Measurements from ENCODE around the gene DENND4A.

The DENND4A gene

GRCh38 chr15:65835447-65835846 lies 43.4 kb upstream of the DENND4A start:
- Histone ChIP-seq H3K4me1 (ENCODE audit: insufficient read depth, low read length) (peaks cover 29% of the 10 kb centered on the region), H2AFZ (ENCODE audit: low read depth, low read length) (no peak overlapping the region), H3K4me2 (ENCODE audit: insufficient read depth, low read length) (no peak overlapping the region), H3K4me3 (ENCODE audit: low read depth in 1 of 2, low read length in 2 of 2) (no peak overlapping the region), H4K20me1 (ENCODE audit: insufficient read depth, low read length) (no peaks in the 10 kb centered on the region), H3K9ac (ENCODE audit: low read depth, low read length) (no peak overlapping the region), H3K27ac (ENCODE audit: low read length) (no peak overlapping the region), H3K36me3 (ENCODE audit: insufficient read depth, low read length) (no peaks in the 10 kb centered on the region), H3K9me3 (ENCODE audit: insufficient read depth, low read length, severe bottlenecking) (no peaks in the 10 kb centered on the region), H3K27me3 (ENCODE audit: insufficient read depth, low read length, poor library complexity) (no peaks in the 10 kb centered on the region), H3K79me2 (ENCODE audit: insufficient read depth, low read length) (no peaks in the 10 kb centered on the region)
- no peak for TF ChIP-seq EZH2 (IDR thresholded peaks at IDR 0.05; ENCODE audit: borderline replicate concordance, low read depth, low read length, severe bottlenecking)
- no peak for TF ChIP-seq CTCF (IDR thresholded peaks at IDR 0.05; ENCODE audit: borderline replicate concordance, extremely low read depth, low read length, poor library complexity, severe bottlenecking)
- ATAC-seq (ENCODE audit: insufficient read depth, low read depth) (no peak), DNase-seq (no peak)

- peaks cover 29% of the 10 kb centered on the region for H3K4me1 ChIP-seq (ENCODE audit: insufficient read depth, low read length)
- ATAC-seq (ENCODE audit: insufficient read depth, low read depth) (no peak), DNase-seq (no peak)
- H3K27me3 ChIP-seq (ENCODE audit: insufficient read depth, low read length, poor library complexity), result no peaks in the 10 kb centered on the region
- H3K9me3 ChIP-seq (ENCODE audit: insufficient read depth, low read length, severe bottlenecking), result no peaks in the 10 kb centered on the region
- no peak overlapping the region for H3K4me2 ChIP-seq (ENCODE audit: insufficient read depth, low read length)
- H2AFZ ChIP-seq (ENCODE audit: low read depth, low read length), result no peak overlapping the region
- no peak overlapping the region for H3K4me3 ChIP-seq (ENCODE audit: low read depth in 1 of 2, low read length in 2 of 2)
- TF ChIP-seq EZH2 (IDR thresholded peaks at IDR 0.05; ENCODE audit: borderline replicate concordance, low read depth, low read length, severe bottlenecking) (no peak), CTCF (IDR thresholded peaks at IDR 0.05; ENCODE audit: borderline replicate concordance, extremely low read depth, low read length, poor library complexity, severe bottlenecking) (no peak)
- no peaks in the 10 kb centered on the region for H3K36me3 ChIP-seq (ENCODE audit: insufficient read depth, low read length)
- H3K27ac ChIP-seq (ENCODE audit: low read length), result no peak overlapping the region
- no peak overlapping the region for H3K9ac ChIP-seq (ENCODE audit: low read depth, low read length)
- no peaks in the 10 kb centered on the region for H4K20me1 ChIP-seq (ENCODE audit: insufficient read depth, low read length)
- H3K79me2 ChIP-seq (ENCODE audit: insufficient read depth, low read length), result no peaks in the 10 kb centered on the region
Measured at GRCh38 chr15:65834603-65835282, 42.6 kb upstream of the DENND4A start.

GRCh38 chr15:65833501-65834205 lies 41.6 kb upstream of the DENND4A start:
- peak; percentile 8 for DNase-seq
- Histone ChIP-seq H3K4me1 (ENCODE audit: insufficient read depth, low read length) (peaks cover 29% of the 10 kb centered on the region), H2AFZ (ENCODE audit: low read depth, low read length) (peak overlapping the region; percentile 73)

More at GRCh38 chr15:65833501-65834205, 41.6 kb upstream of the DENND4A start:
- no peaks in the 10 kb centered on the region for H3K27me3 ChIP-seq (ENCODE audit: insufficient read depth, low read length, poor library complexity)
- peak overlapping the region; percentile 81 for H3K27ac ChIP-seq (ENCODE audit: low read length)
- peak overlapping the region; percentile 47 for H3K9ac ChIP-seq (ENCODE audit: low read depth, low read length)
- no peak overlapping the region for H3K4me3 ChIP-seq (ENCODE audit: low read depth in 1 of 2, low read length in 2 of 2)
- ATAC-seq (ENCODE audit: insufficient read depth, low read depth), result no peak
- H3K9me3 ChIP-seq (ENCODE audit: insufficient read depth, low read length, severe bottlenecking), result no peaks in the 10 kb centered on the region
- no peaks in the 10 kb centered on the region for H4K20me1 ChIP-seq (ENCODE audit: insufficient read depth, low read length)
- no peak for TF ChIP-seq EZH2 (IDR thresholded peaks at IDR 0.05; ENCODE audit: borderline replicate concordance, low read depth, low read length, severe bottlenecking)
- no peak for TF ChIP-seq CTCF (IDR thresholded peaks at IDR 0.05; ENCODE audit: borderline replicate concordance, extremely low read depth, low read length, poor library complexity, severe bottlenecking)
- H3K36me3 ChIP-seq (ENCODE audit: insufficient read depth, low read length), result no peaks in the 10 kb centered on the region
- H3K4me2 ChIP-seq (ENCODE audit: insufficient read depth, low read length), result peak overlapping the region; percentile 38; the same call in 1 of the 2 replicates
- H3K79me2 ChIP-seq (ENCODE audit: insufficient read depth, low read length), result no peaks in the 10 kb centered on the region
